ENCODE results near the gene P2RY14.
A peak's percentile ranks its signal among the peaks of the same experiment; 100 is the strongest.

P2RY14 gene

DNA sequence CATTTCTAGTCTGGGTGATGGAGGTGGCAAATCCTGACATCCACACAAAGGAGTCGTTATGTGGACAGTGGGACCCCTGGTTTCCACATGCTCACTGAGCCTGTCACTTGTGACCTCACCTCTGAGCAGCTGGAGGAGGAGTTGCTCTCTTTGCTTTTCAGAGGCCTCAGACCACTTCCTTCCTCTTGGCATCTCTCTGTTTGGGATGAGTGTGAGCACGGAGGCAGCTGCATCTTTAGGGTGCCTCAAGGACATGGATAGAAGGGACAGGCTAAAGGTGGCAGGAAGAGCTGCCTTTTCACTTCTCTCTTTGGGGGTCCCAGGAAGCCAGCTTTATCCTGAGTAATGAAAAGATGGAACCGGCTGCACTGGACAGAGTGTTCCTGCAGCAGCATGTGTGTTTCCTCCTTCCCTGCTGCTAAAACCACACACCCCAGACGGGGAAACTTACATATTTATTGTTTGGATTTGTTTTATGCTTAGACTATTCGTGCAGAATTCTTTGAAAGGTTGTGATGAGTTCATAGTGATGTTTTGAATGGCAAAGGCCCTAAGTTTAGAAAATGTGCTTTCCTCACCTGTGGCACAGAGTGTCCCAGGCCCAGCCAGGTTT lies 107.1 kb downstream of the P2RY14 start:
- peak; percentile 68 for DNase-seq

DNA sequence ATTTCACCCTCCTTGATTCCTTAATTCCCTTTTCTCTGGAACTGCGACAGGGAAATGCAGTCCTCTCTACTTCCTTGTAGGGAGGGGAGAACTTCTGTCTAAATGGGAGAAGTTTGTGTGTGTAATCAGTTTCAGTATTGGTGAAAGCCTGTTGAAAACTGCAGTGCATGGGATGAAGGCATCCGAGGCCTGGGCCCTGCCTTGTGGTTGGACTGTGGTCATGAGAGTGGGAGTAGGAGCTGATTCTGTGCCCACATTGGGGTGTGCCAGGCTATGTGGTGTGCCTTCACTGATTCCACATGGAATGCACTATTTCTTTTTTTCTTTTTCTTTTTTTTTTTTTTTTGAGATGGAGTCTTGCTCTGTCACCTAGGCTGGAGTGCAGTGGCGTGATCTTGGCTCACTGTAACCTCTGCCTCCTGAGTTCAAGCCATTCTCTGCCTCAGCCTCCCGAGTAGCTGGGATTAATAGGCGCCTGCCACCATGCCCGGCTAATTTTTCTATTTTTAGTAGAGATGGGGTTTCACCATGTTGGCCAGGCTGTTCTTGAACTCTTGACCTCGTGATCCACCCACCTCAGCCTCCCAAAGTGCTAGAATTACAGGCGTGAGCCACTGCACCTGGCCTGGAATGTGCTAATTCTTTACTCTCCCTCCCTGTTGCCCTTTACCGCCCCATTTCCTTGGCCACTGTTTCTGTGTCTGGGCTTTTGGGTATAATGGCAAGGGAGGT lies 108.2 kb downstream of the P2RY14 start:
- DNase-seq, result peak; percentile 73

DNA sequence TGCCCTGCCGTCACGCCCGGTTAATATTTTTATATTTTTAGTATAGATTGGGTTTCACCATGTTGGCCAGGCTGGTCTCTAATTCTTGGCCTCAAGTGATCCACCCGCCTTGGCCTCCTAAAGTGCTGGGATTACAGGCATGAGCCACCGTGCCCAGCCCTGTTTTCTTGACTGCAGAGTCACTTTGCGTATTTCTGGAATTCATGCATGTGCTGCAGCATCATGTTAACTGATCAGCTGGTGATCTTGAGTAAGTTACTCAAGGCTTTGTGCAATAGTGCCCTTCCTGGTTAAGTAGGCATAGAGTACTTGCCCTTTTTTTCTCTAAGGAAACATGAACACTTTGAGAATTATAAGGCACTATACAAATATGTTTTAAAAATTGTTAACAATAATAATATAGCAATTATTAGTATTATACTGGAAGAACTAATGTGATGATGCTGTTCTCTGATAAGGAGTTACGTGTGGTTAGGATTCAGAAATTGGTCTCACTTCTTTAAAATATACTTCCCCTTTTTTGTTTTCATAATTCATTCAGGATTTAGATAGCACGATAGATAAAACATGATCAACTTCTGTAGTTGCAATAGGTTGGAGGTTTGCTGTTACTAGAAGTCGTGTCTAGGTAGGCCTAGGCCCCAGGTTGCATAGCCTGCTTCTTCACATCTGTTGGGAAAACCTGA lies 108.9 kb downstream of the P2RY14 start:
- DNase-seq, result no peak

DNA sequence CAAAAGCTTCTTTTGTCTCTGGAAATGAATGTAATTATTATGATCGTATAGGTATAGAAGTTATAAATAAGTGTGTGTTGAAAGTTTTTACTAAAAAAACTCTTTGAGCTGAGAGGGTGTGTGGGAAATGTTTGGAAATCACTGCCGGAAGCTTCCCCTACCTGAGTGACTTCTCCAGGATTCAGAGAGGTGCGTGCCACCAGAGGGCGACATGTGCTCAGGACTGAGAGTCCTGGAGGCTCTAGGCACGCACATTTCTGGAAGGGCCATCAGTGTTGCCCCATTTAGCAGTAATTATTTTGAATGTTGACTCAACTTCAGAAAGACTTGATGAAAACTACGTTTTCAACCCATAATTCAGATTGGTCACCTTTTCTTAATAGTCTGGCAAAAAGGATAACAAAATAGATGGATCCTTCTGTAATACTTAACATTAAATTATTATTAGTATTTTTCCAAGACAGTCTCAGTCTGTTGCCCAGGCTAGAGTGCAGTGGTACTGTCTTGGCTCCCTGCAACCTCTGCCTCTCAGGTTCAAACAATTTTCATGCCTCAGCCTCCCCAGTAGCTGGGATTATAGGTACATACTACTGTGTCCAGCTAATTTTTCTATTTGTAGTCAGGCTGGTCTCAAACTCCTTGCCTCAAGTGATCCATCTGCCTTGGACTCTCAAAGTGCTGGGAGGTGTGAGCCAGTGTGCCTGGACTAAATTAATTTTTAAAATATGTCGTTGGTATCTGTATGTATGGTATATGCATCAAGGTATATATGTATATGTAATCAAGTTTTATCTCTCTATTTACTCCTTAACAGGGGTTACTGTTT lies 109.9 kb downstream of the P2RY14 start:
- DNase-seq, result peak; percentile 93

DNA sequence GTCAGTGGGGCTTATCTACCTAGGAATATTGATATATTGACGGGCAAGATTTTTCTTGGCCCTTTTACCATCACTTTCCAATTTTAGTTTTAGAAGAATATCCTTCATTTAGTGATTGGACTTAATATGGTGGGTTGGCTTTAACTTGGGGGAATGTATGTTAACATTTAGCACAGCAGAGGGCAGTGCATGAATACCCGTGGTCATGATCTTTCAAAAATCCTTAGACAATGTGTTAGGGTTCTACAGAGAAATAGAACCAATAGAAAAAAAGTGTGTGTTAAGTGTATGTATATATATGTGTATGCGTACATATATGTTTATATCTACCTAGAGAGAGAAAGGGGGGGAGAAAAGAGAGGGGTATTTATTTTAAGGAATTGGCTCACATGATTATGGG lies 112.2 kb downstream of the P2RY14 start:
- DNase-seq, result no peak

DNA sequence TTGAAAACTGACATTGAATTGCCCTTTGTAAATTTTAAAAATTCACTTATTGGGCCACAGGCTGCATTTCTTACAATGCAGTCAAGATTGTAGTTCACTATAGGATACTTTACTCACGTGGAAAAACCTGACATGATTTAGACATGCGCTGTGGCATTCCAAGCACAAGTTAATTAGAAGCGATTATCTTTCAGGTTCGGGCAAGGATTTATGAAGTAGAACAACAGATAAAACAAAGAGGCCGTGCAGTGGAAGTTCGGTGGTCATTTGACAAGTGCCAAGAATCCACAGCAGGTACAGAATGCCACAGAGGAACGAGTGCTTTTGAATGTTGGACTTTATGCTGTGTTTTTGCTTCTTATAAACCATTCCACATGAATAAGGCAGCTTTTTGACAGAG lies 113.1 kb downstream of the P2RY14 start:
- DNase-seq, result no peak
